Parathyroid adenoma (tissue), 2 donors: ENCODE data around the gene CRYBA2.

Experiments used
- H2AFZ ChIP-seq: fragments of 300-600 bp; sonication (generic); one replicate; pipeline ENCODE4 v1.7.0; 2017; ENCODE audit warnings: antibody characterized with exemption, mild to moderate bottlenecking
- H3K27ac ChIP-seq: fragments of 300-600 bp; sonication (generic); one replicate; pipeline ENCODE4 v1.7.0; 2017
- H3K27me3 ChIP-seq: fragments of 300-600 bp; sonication (generic); one replicate; pipeline ENCODE4 v1.7.0; 2017; ENCODE audit warnings: low read length; ENCODE audit not compliant: control insufficient read depth, insufficient read depth
- H3K36me3 ChIP-seq: fragments of 300-600 bp; sonication (generic); one replicate; pipeline ENCODE4 v1.7.0; 2017; ENCODE audit warnings: low read length; ENCODE audit not compliant: control insufficient read depth, insufficient read depth
- H3K4me1 ChIP-seq: fragments of 300-600 bp; sonication (generic); one replicate; pipeline ENCODE4 v1.7.0; 2017; ENCODE audit warnings: control low read depth
- H3K4me2 ChIP-seq: fragments of 300-600 bp; sonication (generic); one replicate; pipeline ENCODE4 v1.7.0; 2017; ENCODE audit warnings: low read length
- H3K4me3 ChIP-seq: fragments of 300-600 bp; sonication (generic); one replicate; pipeline ENCODE4 v1.7.0; 2017; ENCODE audit warnings: low read depth, low read length
- H3K79me2 ChIP-seq: fragments of 300-600 bp; sonication (generic); one replicate; pipeline ENCODE4 v1.7.0; 2017; ENCODE audit warnings: control low read depth
- H3K9ac ChIP-seq: fragments of 300-600 bp; sonication (generic); one replicate; pipeline ENCODE4 v1.7.0; 2017; ENCODE audit warnings: mild to moderate bottlenecking
- H3K9me3 ChIP-seq: fragments of 300-600 bp; sonication (generic); one replicate; pipeline ENCODE4 v1.7.0; 2017; ENCODE audit warnings: low read length; ENCODE audit not compliant: control insufficient read depth
- CTCF ChIP-seq: fragments of 300-600 bp; sonication (generic); IDR thresholded peaks from one replicate; pipeline ENCODE4 v1.7.0; 2017; ENCODE audit warnings: antibody characterized with exemption, mild to moderate bottlenecking
- donor health status: primary hyperparathyroidism.

Gene CRYBA2

GRCh38 chr2:218990052-218990451 lies 3.2 kb downstream of the CRYBA2 start:
- H3K4me3 ChIP-seq: no peak overlapping the region
- no peaks in the 10 kb centered on the region for H3K79me2 ChIP-seq
- TF ChIP-seq CTCF: no peak
- H2AFZ ChIP-seq: no peak overlapping the region
- no peaks in the 10 kb centered on the region for H3K9me3 ChIP-seq
- H3K4me2 ChIP-seq: no peak overlapping the region
- no peak overlapping the region for H3K9ac ChIP-seq
- peaks cover 3% of the 10 kb centered on the region for H3K27me3 ChIP-seq
- no peaks in the 10 kb centered on the region for H3K36me3 ChIP-seq
- H3K4me1 ChIP-seq: peaks cover 12% of the 10 kb centered on the region
- H3K27ac ChIP-seq: no peak overlapping the region

DNA sequence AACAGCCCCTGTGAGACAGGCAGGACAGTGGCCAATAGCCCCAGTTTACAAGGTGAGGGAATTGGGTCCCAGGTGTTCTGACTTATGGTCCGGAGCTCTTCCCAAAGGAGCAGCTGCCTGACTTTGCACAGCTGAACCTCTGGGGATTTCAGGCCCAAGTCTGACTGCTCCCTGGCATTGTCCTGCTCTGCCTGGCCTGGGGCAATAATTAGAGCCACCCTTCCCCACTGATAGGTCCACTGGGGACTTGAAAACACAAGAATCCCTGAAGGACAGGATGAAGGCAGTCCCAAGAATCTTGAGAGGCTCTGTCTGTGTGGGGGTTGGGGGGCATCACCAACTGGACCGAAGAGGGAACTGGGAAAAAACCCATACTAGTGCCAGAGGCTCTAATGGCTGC lies 4.6 kb downstream of the CRYBA2 start:
- no peak for TF ChIP-seq CTCF
- Histone ChIP-seq H2AFZ (no peak overlapping the region), H3K36me3 (no peaks in the 10 kb centered on the region), H3K4me2 (no peak overlapping the region), H3K9me3 (no peaks in the 10 kb centered on the region), H3K27me3 (peaks cover 12% of the 10 kb centered on the region), H3K4me1 (peaks cover 13% of the 10 kb centered on the region), H3K79me2 (no peaks in the 10 kb centered on the region), H3K9ac (no peak overlapping the region), H3K27ac (no peak overlapping the region), H3K4me3 (no peak overlapping the region)

DNA sequence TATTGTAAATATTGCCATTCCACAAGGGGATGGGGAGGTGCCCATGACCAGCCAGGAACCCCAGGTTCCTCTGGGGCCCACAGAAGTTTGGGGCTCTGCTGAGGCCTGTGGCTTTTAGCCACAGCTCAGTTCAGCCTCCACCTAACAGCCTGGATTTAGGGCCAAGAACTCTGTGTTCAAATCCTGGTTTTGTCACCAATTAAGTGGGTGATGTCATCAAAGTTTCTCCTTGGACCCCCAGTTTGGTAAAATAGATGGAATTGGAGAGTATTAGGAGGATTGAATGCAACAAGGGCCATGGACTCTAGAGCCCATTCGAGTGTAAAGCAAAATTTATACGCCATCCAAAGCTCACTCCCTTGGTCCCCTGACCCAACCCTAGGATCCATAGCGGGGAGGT lies 5.1 kb downstream of the CRYBA2 start:
- Histone ChIP-seq H3K9me3 (no peaks in the 10 kb centered on the region), H3K9ac (no peak overlapping the region), H3K27me3 (peaks cover 13% of the 10 kb centered on the region), H3K79me2 (no peaks in the 10 kb centered on the region), H3K4me2 (no peak overlapping the region), H3K36me3 (no peaks in the 10 kb centered on the region), H2AFZ (no peak overlapping the region), H3K27ac (no peak overlapping the region), H3K4me3 (no peak overlapping the region), H3K4me1 (peaks cover 11% of the 10 kb centered on the region)
- TF ChIP-seq CTCF: no peak

DNA sequence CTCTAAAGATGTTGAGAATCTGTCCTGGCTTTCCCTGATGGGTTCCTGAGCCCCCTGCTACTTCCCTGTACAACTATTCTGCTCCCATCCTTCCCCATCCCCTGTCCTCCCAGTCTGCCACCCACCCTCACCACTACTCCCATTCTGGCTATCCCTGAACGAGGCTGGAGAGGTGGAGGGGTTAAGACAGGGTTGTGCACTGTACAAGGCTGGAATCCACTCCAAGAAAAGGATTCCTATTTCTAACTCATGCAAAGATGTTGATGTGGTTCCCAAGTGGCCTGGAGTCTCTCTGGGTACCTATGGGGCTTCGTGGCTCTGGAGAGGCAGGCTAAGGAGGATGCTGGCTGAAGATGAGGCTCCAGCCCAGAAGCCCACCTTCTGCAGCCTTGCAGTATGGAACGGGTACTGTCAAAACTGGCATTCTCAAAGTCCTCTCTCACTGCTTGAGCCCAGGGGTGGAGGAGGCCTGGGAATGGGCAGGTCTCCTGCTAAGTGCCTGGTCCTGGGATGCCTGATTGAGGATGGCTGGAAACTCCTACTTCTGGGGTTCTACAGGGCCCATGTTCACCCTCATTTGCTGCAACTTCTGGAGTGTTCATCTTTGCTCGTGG lies 7.0 kb downstream of the CRYBA2 start:
- no peaks in the 10 kb centered on the region for H3K9me3 ChIP-seq
- H3K27me3 ChIP-seq: peaks cover 23% of the 10 kb centered on the region
- H3K4me2 ChIP-seq: no peak overlapping the region
- no peak overlapping the region for H3K9ac ChIP-seq
- peaks cover 6% of the 10 kb centered on the region for H3K4me1 ChIP-seq
- H3K27ac ChIP-seq: no peak overlapping the region
- H2AFZ ChIP-seq: no peak overlapping the region
- H3K36me3 ChIP-seq: no peaks in the 10 kb centered on the region
- no peak overlapping the region for H3K4me3 ChIP-seq
- TF ChIP-seq CTCF: no peak
- no peaks in the 10 kb centered on the region for H3K79me2 ChIP-seq
